HG03521 (cell line): Measurements from ENCODE around the gene FOCAD.

ENCODE experiments used
- ATAC-seq: cut with Tn5 transposase; IDR thresholded peaks from one replicate; pipeline ENCODE4 v1.9.1; 2021; ENCODE audit warnings: mild to moderate bottlenecking, moderate library complexity; ENCODE audit not compliant: unreplicated experiment

The FOCAD gene

DNA sequence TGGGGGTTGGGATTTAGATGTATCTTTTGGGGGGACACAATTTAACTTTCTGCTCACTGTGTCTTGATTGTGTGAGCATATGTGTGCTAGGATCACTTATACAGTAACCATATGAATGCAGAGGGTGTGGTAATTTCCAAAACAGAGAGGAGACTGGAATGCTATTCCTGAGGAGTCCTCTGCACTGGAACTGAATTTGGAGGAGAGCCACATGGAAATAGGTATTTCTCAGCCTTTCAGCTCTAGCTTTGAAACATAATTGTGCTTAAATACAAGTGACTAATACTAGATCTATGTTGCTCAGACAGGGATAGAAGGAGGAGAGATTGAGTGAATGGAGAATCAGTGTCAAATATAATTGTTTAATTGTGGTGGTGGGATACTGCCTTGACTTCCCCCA lies 45.5 kb downstream of the FOCAD start:
- ATAC-seq: no peak

DNA sequence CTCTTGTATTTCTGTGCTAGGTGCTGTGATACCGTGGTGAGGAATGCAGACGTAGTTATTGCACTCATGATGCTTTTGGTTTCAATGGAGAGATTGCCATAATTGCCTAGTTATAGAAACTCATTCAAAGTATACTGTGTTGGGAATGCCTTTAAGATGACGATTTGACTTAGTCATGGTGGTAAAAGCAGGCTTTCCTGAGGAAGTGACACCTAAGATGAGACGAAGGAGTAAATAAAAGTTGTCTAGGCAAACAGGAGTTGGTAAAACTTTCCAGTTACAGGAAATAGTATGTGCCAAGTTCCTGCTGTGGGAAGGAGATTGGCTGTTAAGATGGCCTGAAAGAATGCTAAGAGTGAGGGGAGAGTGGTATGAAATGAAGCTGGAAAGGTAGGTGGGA lies 48.1 kb downstream of the FOCAD start:
- ATAC-seq: no peak

DNA sequence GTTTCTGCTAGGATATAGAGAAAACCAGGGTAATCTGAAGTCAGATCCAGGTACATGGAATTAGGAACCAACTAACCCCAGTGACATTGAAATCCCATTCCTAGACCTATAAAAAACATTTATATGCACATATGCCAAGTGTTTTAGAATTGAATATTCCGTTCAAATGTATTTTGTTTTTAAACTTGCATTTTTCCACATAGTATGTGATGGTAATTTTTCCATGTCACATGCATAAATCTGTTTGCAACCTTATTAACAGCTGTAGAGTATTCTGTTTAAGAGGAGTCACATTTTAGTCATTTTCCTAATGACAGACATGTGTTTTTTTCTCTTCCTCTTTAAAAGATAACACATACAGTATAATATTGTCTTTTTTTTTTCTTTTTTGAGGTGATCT lies 50.2 kb downstream of the FOCAD start:
- no peak for ATAC-seq

DNA sequence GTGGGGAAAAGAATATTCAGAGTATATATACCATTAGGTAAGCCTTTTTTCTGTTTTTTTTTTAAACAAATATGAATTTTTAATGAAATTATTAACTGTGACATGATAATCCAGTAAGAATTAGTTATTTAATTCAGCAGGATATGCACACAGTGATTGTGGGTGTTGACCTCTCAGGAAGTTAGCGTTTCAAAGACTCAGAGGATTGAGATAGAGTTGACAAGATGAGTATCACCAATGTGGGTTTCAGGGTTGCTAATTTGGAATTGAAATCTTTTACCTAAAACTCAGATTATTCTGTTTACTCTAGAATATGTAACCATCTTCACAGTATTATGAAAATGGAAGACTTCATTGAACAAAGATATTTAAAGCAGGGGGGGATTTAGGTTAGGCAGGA lies 56.2 kb downstream of the FOCAD start:
- ATAC-seq: no peak

DNA sequence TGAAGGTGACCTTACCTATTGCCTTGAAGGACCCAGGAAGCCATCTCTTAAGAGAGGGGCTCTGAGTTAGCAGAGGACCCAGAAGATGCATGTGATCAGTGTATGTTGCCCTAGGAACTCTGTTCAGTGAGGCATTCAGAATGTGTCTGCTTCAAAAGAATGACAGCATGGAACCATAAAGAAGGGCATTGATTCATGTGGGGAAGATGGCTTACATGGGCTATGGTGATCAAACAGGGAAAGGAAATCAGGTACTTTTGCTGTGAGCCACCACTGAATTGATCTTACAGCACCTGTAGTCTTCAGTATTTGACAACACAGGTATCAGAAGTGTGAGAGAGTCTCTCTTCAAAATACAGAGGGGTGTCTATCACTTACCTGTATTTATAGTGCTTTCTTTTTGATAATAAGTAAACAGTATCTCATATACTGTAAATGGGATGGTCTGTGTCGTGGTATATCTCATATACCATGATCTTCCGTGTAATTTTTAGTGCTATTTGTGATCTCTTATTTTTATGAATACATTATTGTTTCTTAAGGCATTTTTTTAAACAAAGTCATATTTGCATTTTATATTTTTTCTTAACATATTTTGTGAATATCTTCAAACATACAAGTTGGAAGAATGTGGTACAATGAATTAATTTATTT lies 57.0 kb downstream of the FOCAD start:
- no peak for ATAC-seq

DNA sequence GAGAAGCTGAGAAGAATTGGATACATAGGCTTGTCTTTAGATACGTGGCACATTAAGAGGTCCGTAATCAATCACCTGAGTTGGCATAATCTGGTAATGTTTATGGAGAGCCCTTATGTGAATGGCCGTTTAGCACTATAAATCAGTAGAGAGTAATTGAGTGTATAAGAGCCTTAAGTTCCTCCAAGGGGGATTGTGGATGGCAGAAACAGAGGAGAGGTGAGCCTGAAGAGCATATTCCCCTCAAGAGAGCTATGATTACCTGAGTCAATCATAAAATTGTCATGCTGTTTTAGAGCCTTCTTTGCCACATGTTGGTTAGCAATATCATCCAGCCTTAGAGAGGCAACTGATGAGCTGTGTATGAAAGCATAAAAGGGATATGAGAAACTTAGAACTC lies 58.8 kb downstream of the FOCAD start:
- ATAC-seq: no peak

DNA sequence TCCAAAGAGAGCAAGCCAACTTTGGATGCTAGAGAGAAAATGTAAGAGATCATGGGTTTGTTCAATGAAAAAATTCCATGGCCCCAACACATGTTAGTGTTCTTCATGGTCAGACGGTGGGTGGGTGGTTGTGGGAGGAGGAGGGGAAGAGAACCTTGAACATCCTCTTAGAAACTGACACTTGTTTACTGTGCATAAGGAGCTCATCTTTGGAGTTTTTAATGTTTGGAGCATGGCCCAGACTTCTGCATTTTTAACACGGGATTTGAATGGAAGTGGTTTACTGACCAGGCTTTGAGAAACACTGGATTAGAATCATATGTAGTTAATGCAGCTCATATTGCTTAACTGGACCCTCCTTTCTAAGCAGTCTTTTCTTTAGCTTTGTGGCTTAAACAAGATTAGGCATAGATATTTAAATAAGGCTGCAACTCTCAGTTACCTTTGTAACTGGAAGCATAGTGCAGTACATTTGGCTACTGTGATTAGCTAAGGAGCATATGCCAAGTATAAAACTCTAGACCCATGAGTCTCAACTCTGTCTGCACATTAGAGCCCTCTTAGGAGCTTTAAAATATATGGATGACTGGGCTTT lies 60.1 kb downstream of the FOCAD start:
- ATAC-seq: no peak

DNA sequence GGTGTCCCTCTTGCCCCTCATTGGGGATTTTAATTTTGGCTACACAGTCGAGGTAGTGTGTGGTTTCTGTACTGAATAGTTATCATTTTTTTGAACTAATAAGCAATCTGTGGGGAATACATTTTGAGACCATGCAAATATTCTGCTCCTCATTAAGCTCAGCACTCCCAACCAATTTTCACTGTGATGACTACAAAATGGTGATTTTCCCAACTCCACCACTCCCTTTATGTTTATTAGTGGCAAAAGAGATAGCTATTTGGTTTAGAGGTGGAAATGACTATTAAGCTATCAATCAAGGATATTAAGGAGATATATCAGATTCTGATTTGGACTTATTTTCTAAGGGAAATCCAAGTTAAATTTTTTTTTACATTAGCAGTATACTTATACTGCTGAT lies 62.9 kb downstream of the FOCAD start:
- ATAC-seq: no peak

DNA sequence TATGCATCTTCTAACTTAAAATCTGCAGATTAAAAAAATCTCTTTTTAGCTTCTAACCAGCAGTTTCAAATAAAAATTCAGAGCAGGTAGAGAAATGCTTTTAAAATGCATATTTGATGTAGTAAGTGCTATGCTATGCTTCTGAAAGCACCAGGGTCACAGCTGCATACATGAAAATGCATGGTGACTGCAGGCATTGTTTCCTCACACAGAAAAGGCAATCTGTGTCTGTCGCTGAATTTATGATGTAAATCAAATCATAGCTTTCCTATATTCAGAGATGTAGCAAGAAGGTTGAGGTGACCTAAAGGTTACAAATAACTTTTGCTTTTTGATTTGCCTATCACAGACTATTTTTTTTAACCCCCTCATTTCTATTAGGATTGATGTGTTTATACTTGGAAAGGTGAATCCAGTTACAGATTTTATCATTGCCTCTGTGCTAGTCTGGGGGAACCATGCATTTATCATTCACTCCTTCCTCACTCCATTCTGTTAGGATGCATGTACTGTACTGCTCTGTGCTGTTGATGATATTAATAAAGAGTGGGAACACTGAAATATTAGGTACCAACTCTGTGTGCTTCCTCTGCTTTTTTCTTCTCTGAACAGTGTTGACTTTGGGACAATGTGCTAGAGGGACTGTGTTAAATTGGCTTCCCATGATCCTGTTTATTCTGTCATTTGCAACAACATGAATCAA lies 65.6 kb downstream of the FOCAD start:
- no peak for ATAC-seq

DNA sequence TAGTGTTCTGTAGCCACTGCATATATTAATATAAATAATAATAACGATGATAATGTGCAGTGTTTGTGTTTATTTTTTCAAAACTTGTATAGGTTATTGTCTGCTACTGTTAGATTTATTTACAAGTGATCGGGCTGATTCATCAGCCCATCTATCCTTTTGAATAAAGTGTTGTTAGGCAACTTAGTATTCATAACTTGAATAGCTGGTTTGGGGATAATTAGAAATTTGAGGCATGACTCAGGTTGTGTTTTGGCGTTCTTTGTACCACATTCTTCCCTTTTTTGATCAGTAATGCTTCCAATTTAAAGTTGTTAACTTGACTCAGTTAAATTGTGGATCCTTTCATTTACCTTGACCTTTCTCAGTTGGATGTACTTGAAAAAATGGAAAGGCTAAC lies 69.7 kb downstream of the FOCAD start:
- ATAC-seq: no peak

DNA sequence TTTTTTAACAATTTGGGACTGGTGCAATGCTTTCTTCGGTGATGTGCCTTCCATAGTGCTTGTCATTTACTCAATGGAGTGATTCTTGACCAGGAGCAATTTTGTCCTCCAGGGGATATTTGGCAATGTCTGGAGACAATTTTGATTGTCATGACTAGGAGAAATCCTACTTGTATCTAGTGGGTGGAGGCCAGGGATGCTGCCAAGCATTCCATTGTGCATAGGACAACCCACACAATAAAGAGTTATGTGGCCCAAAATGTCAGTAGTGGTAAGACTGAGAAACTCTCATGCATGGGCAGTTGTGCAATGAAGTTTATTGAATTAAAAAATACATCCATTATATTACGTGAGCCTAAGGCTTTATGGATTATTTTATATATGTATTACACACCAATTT lies 70.5 kb downstream of the FOCAD start:
- ATAC-seq: no peak

DNA sequence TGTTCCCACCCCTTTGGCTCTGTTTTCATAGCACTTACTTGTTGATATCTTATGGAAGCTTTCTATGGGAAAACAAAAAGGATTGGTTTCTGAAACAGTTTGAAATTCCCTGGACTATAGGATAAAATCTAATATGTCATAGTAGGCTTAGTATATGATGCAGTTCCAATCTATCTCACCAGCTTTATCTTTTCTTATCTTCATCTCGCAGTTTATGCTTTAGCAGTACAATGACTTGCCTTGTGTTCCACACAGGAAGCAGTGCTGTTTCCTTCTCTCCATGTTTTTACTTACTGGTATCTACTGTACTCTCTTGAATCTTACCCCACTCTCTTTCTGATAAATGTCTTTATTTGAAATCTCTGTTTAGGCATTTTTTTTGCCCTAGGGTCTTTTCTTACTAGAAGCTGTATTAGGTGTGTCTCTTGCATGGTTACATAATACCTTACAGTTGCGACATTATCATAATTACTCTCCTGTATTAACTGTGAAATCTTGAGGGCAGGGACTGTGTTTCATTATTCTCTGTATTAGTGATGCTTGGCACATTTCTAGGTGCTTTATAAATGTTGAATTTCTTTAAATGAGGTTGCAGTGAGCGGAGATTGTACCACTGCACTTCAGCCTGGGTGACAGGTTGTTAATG lies 76.3 kb downstream of the FOCAD start:
- no peak for ATAC-seq

DNA sequence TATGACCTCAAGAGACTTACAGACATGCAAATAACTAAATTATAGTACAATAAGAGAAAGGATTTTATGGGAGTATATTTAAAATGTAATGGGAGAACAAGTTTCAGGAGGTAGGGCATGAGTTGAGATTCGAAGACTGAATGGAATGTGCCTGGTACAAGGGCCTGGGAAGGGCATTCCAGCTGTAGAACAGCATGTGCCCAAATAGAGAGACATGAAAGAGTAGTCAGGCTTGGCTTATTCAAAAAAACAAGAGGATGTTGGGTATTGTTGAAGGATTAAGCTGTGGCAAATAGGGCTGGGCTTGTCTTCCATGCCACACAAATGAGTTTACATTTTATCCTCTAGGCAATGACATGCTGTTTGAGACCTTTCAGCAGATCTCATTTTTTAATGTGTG lies 86.9 kb downstream of the FOCAD start:
- no peak for ATAC-seq

DNA sequence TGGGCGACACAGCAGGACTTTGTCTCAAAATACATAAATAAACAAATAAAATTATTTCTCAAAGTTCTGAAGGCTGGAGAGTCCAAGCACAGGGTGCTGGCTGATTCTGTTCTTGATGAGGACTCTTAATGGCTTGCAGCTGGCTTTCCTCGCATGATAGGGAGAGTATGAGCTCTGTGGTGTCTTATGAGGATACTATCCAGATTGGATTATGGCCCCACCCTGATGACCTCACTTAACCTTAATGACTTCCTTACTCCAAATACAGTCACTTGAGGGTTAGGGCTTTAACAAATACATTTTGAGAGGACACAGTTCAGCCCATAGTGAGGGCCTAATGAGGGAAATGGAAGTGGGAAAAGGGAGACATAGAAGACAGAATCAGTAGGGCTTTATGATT lies 87.7 kb downstream of the FOCAD start:
- no peak for ATAC-seq

DNA sequence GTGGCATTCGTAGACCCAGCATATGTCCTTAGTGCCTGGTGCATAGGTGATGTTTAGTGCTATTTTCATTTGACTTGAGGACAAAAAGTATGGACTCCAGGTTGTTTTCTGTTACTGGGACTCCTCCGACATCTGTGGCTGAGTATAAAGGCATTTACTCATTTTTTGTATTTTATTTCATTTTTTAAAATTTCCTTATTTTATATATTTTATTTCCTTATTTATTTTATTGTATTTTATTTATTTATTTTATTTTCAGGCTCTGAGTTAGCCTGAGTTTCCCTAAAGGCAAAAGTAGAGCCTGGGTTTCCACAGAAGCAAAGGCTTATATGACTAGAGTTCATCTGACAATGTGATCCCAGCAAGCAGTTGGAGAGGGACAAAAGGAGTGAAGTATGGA lies 91.6 kb downstream of the FOCAD start:
- no peak for ATAC-seq

DNA sequence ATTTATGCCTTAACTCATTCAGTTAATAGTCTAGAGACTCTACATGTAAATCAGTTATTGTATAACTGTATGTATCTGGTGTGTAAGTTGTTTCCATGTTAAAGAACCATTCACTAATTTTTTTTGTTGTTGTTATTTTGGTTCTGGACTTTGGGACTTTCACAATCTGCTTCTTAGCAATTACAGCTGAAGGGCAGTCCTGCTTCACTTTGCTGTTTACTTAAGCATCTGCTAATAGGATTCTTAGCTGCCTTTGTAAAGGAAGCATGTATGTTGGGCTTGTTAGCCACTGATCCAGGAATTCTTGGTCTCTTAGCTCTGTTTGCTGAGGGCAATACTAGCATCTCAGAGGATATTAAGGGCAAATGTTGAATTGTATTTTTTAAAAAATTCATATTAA lies 97.0 kb downstream of the FOCAD start:
- no peak for ATAC-seq

DNA sequence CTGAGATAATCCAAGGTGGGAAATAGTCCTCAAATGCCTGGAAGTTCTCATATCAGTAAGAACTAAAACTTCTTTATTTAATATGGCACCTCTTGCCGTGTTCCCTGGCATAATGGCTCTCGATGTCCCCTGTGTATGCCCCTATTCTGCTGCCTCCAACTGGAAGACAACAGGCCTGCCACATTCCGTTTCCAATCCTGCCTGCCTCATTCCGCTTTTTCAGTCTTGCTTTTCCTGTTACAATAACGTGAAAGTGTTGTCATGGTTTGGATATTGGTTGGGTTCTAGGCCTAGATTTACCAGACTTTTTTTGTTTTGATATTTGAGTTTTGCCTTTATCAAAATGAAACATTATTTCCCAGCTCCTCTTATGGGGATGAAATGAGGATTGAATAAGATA lies 98.2 kb downstream of the FOCAD start:
- ATAC-seq: no peak

DNA sequence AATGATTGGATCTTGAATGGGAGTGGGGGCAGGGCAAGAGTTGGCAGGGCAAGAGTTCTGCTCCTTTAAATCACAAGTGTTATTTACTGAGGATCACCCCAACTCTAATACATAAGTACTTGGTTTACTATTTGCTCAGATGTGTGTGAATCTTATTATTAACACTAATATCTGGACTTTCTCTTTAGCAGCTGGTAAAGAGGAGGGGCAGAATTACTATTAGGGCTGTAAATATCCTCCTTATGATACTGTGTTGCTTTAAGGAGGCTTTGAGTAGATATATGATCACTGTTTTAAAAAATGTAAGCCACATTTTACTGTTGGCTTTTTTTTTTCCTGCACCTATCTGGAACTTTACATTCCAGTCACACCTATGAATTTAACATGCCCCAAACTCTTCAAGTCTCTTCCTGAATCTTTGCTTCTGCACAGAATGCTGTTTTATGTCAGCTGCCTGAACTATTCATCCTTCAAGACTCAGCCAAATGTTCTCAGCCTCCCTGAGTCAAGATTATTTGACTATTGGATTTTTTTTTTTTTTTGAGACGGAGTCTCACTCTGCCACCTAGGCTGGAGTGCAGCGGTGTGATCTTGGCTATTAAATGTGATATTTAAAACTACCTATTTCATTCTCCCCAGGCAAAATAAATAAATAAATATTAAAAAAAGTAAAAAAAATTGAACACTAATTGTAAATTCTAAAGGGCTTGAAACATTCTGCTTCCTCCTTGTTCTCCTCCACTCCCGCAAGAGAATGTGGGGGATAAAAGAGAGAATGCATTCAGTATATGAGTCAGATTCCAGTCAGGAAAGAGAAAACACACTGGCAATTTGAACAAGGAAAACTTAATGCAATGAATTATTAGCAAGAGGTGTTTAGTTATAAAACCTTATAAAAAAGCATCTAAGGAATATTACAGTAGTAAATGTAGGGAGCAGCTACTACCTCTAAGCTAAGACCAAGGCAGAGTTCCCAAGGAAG lies 99.3 kb downstream of the FOCAD start:
- ATAC-seq: no peak

DNA sequence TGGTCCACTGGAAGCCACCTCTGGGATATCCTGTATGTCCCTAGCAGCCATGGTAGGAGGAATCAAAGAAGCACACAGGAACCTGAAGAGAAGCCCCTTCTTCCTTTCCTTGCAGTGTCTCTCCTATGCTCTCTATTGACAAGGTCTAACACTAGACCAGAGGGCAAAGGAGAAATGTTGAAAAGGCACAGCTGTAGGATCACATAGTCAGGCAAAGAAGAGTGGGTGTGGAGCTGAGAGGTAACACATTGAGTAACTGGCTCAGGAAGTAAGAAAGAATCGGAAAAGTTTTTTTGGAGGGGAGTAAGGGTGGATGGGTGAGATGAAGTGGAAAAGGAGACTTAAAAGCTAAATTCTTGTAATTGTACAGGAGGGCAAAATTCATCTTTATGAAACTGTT lies 100.1 kb downstream of the FOCAD start:
- ATAC-seq: no peak

DNA sequence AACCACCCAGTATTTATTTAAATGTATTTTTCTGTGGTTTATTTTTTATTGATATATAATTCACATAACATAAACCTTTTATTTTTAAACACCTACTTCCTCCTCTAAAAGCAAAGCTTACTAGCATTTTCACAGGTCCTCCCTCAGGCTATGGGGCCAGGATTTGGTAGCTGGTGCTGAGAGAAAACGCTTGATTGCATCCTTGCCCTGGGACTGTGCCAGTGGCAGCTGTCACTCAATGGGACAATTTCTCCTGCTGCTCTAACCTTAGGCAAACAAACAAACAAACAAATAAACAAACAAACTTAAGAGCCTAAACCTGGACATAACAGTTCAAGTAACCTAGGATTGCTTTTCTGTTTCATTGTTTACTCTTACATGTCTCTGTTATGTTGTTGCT lies 102.7 kb downstream of the FOCAD start:
- ATAC-seq: no peak
